Measurements from ENCODE around the gene PRR33.

The PRR33 gene

GRCh38 chr11:1927848-1928469 lies 36.3 kb upstream of the PRR33 start:
- no peak for DNase-seq

- no peak for DNase-seq
These were observed 35.5 kb upstream of the PRR33 start for GRCh38 chr11:1927026-1927847.

DNA sequence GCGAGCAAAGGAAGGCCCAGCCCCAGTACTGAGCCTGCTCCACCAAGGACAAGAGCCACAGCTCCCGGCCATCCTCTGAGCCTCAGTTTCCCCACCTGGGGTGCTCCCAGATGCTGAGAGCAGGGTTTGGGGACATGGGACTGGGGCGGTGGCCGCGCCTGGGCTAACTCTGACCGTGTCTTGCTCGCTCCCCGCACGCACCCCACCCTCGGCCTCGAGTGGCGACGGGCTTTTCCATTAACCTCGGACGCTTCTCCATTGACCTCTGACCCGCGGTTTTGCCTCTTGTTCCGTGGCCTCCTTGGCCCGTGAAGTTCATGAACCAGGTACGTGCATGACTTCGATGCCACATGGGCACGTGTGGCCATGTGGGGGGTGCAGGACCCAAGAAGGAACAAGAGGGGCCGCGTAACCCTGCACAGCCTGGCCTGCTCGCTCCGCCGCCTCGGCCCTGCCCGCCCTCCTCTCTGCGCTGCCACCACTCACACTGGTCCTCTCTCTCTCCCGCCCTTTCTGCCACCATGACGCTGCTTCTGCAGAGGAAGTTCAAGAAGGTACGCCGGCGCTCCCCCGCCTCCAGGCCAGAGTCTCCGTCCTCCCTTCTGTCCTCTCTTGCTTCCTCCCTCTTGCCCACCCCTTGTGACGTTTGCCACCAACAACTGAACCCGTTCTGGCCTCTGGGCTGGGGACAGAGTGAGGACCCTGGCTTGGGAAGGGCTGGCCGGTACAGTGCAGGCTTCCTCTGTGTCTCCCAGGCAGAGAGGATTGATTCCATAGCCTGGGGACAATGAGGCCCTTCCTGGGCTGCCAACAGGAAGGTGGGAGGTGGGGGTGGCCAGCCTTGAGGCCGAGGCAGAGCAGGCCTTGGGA lies 34.7 kb upstream of the PRR33 start:
- no peak for DNase-seq

DNA sequence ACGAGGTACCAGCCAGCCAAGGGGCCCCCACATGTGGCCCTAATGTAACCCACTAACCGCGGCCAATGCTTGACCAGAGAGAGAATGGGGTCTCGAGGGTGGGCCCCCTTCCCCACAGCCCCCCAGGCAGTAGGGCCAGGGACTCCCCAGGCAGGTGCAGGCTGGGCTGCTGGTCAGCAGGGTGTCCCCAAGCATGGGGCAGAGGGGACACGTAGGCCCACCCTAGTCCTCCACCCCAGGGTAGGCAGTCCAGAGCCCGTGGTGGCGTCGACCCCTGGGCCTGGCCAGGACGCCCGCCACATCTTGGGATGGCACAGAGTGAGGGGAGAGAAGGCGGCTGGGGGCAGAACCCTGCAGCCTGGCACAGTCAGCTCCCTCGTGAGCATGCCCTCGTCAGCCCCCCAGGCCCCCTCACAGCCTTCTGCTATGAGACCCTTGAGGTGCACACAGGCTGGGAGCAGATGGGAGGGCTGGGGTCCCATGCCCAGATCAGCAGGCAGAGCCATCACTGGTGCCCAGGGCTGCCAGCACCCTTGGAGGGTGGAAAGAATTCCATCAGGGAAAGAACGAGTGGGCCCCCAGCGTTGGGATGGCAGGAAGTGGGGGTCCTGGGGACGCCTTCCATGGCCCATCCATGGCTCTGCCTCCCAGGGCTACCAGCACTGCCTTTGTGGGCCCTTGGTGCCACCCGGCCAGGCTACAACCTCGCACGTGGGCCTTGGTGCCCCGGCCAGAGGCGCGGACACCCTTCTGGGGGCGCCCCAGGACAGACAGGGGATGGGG lies 33.9 kb upstream of the PRR33 start:
- DNase-seq: no peak

DNA sequence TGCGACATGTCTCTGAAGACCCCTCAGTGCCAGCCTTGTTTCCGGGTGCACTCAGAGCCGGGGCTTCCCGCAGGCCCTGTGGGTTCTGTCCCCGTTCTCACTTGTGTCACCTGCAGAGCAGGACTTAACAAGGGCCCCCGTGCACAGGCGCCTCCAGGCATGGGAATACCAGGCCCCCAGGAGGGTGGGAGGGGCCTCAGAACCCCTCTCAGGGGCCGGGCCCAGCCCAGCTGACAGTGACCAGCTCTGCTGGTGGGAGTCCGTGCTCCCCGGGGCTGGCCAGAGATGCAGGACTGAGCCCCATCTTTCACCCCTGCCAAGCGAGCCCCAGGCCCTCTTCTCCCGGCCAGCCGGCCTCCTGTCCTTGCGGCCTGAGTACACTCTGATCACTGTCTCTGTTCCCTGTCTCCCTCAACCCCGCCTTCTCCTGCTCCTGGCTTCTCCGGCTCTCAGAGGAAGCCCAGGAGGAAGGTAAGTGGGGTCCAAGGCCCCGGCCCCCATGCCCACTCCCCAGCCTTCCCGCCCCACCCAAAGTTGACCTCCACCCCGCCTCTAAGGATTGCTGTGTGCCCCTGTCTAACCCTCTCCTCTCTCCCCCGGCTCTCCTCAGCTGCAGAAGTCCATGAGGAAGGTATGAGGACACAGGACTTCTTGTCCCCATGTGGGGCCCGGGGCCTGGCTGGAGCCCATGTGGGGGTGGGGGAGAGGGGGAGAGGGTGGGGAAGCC lies 33.1 kb upstream of the PRR33 start:
- no peak for DNase-seq

GRCh38 chr11:1924181-1924580 lies 32.5 kb upstream of the PRR33 start:
- DNase-seq: no peak

GRCh38 chr11:1923201-1923956 lies 31.7 kb upstream of the PRR33 start:
- no peak for DNase-seq

DNA sequence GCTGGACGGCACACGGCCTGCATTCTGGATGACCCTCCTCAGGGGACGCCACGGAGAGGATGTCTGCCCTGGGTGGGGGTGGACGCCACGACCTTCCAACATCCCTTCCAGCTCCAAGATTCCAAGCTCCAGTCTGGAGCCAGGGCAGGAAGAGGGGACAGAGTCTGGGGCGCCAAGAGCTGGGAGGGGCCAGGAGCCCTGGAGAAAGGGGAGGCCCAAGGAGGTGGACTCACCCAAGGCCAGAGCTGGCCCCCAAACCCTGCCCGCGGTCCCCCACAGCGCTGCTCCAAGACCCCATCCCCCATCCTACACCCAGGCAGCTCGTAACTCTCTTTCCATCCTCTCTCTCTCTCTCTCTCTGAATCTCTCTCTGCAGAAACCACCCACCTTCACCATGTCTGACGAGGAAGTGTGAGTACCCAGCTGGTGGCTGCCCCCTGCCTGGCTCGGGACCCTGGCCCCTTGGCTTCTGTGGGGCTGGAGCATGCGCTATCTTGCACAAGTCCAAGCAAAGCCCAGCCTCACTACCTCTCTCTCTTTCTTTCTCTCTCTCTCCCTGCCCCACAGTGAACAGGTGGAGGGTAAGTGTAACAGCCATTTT lies 30.9 kb upstream of the PRR33 start:
- no peak for DNase-seq

GRCh38 chr11:1921574-1922141 lies 30.0 kb upstream of the PRR33 start:
- no peak for DNase-seq

- DNase-seq: no peak
These were observed 29.3 kb upstream of the PRR33 start for GRCh38 chr11:1920909-1921573.

DNA sequence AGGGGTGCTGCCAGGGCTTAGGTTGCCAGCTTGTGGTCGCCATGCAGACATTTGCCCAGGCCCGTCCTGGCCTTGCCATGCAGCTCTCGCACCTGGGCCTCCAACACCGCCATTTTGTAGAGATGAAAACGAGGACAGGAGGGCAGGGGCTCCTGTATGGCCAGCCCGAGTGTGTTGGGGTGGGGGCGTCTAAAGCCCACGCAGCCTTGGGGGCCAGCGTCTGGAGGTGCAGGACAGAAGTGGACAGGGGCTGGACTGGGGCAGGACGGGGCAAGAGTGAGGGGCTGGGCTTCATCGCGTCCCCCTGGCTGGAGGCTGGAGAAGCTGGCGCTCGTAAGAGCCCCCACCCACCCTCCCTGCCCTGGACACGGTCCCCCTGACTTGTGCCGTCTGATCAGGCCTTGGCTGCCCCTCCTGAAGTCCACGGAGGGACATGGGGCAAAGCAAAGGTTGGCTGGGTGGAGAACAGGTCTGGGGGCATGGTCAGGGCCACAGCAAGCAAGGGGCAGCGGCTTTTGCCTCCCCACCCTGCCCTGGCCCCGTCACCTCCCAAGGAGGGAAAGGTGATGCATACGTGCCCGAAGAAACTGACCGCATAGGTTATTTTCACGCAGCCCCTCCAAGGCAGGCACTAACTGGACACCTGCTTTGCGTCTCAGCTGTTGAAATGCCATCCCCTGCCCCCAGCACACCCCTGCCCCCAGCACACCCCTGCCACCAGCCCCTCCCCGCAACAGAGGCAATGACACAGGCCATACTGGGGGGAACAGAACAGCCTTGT lies 28.6 kb upstream of the PRR33 start:
- DNase-seq: no peak

- DNase-seq: no peak
These were observed 27.9 kb upstream of the PRR33 start, which contains the start of gene TNNT3 for GRCh38 chr11:1919391-1920127. Gene TNNT3 (plus strand): TSS chr11:1919703. CDS start chr11:1922875, 3,172 bp downstream.

GRCh38 chr11:1918436-1919315 lies 27.0 kb upstream of the PRR33 start:
- DNase-seq: no peak

GRCh38 chr11:1917523-1918435 lies 26.1 kb upstream of the PRR33 start:
- no peak for DNase-seq

- no peak for DNase-seq
These were observed 25.4 kb upstream of the PRR33 start for GRCh38 chr11:1916986-1917522.
